Stomach smooth muscle (tissue), 2 donors: ENCODE measurements around the gene SPRR3.
"Not testable (repeated sequence)": the region's sequence is repeated elsewhere in the genome, so short reads cannot be mapped to it uniquely, and the experiment has no call there.

Source experiments
- H3K27ac ChIP-seq: one replicate; pipeline ENCODE4 v1.7.0; 2013; ENCODE audit warnings: mild to moderate bottlenecking, low read length, inconsistent platforms
- H3K27me3 ChIP-seq, 2 donors: one replicate each; pipeline ENCODE4 v1.7.0; 2013; ENCODE audit warnings: low read length in 2 of 2; ENCODE audit not compliant: insufficient read depth in 2 of 2, control insufficient read depth in 1 of 2
- H3K36me3 ChIP-seq, 2 donors: one replicate each; pipeline ENCODE4 v1.7.0; 2013; ENCODE audit warnings: low read length in 2 of 2; ENCODE audit not compliant: control insufficient read depth in 2 of 2, insufficient read depth in 2 of 2
- H3K4me1 ChIP-seq: one replicate; pipeline ENCODE4 v1.7.0; 2013; ENCODE audit warnings: low read length; ENCODE audit not compliant: control insufficient read depth, insufficient read depth
- H3K4me3 ChIP-seq, 2 donors: one replicate each; pipeline ENCODE4 v1.7.0; 2013; ENCODE audit warnings: low read length in 2 of 2
- H3K9ac ChIP-seq, 2 donors: one replicate each; pipeline ENCODE4 v1.7.0; 2013; ENCODE audit warnings: low read length in 2 of 2, mild to moderate bottlenecking in 1 of 2
- H3K9me3 ChIP-seq, 2 donors: one replicate each; pipeline ENCODE4 v1.7.0; 2013; ENCODE audit warnings: low read length in 2 of 2; ENCODE audit not compliant: control insufficient read depth in 2 of 2
- donor health status: healthy.
- donor health status: Pancreatic carcinoma.

Gene SPRR3

GRCh38 chr1:153022340-153022739 lies 20.8 kb downstream of the SPRR3 start:
- H3K9me3 ChIP-seq, H3K4me3 ChIP-seq, H3K27ac ChIP-seq, H3K4me1 ChIP-seq, H3K9ac ChIP-seq, H3K27me3 ChIP-seq, H3K36me3 ChIP-seq: not testable (repeated sequence)

- H3K27ac ChIP-seq: no peak overlapping the region
- no peaks in the 10 kb centered on the region for H3K4me1 ChIP-seq
- H3K4me3 ChIP-seq: no peak overlapping the region
- H3K9me3 ChIP-seq: no peaks in the 10 kb centered on the region
- H3K36me3 ChIP-seq: no peaks in the 10 kb centered on the region
- no peaks in the 10 kb centered on the region for H3K27me3 ChIP-seq
- no peak overlapping the region for H3K9ac ChIP-seq
Observed at GRCh38 chr1:153023109-153023508, 21.6 kb downstream of the SPRR3 start.

- Histone ChIP-seq H3K27ac (no peak overlapping the region), H3K9ac (no peak overlapping the region), H3K36me3 (no peaks in the 10 kb centered on the region), H3K9me3 (no peaks in the 10 kb centered on the region), H3K27me3 (no peaks in the 10 kb centered on the region), H3K4me1 (no peaks in the 10 kb centered on the region), H3K4me3 (no peak overlapping the region)
Observed at GRCh38 chr1:153024413-153024812, 22.9 kb downstream of the SPRR3 start.

GRCh38 chr1:153025797-153026196 lies 24.2 kb downstream of the SPRR3 start:
- Histone ChIP-seq H3K27me3 (no peaks in the 10 kb centered on the region), H3K4me1 (no peaks in the 10 kb centered on the region), H3K4me3 (no peak overlapping the region), H3K36me3 (no peaks in the 10 kb centered on the region), H3K9me3 (no peaks in the 10 kb centered on the region), H3K27ac (no peak overlapping the region), H3K9ac (no peak overlapping the region)

- Histone ChIP-seq H3K9me3 (no peaks in the 10 kb centered on the region), H3K9ac (no peak overlapping the region), H3K36me3 (no peaks in the 10 kb centered on the region)
Observed at GRCh38 chr1:153028766-153029165, 27.2 kb downstream of the SPRR3 start.

GRCh38 chr1:153030895-153031294 lies 29.3 kb downstream of the SPRR3 start, which contains the start of gene SPRR1B:
Gene SPRR1B, plus strand, starts transcription at chr1:153031203. Its CDS starts 1,143 bp downstream, at chr1:153032346.
- no peaks in the 10 kb centered on the region for H3K36me3 ChIP-seq
- no peaks in the 10 kb centered on the region for H3K9me3 ChIP-seq
- no peak within 1 kb of the TSS for H3K9ac ChIP-seq
- no peak within 1 kb of the TSS for H3K4me3 ChIP-seq
- H3K27ac ChIP-seq: no peak within 1 kb of the TSS
- H3K27me3 ChIP-seq: no peaks in the 10 kb centered on the region
- no peaks in the 10 kb centered on the region for H3K4me1 ChIP-seq

More at GRCh38 chr1:153028766-153029165, 27.2 kb downstream of the SPRR3 start:
- Histone ChIP-seq H3K27me3 (no peaks in the 10 kb centered on the region), H3K27ac (no peak overlapping the region), H3K4me1 (no peaks in the 10 kb centered on the region), H3K4me3 (no peak overlapping the region)

GRCh38 chr1:153032073-153032472 lies 30.5 kb downstream of the SPRR3 start:
- Histone ChIP-seq H3K9ac (no peak overlapping the region), H3K27ac (no peak overlapping the region), H3K4me1 (no peaks in the 10 kb centered on the region), H3K36me3 (no peaks in the 10 kb centered on the region), H3K4me3 (no peak overlapping the region), H3K9me3 (no peaks in the 10 kb centered on the region), H3K27me3 (no peaks in the 10 kb centered on the region)

GRCh38 chr1:153032677-153033308 lies 31.2 kb downstream of the SPRR3 start:
- no peak overlapping the region for H3K4me3 ChIP-seq
- no peaks in the 10 kb centered on the region for H3K27me3 ChIP-seq
- no peak overlapping the region for H3K27ac ChIP-seq
- H3K9me3 ChIP-seq: no peaks in the 10 kb centered on the region
- no peak overlapping the region for H3K9ac ChIP-seq
- no peaks in the 10 kb centered on the region for H3K4me1 ChIP-seq
- H3K36me3 ChIP-seq: no peaks in the 10 kb centered on the region

GRCh38 chr1:153035211-153035610 lies 33.7 kb downstream of the SPRR3 start:
- no peak overlapping the region for H3K27ac ChIP-seq
- no peaks in the 10 kb centered on the region for H3K27me3 ChIP-seq
- H3K9ac ChIP-seq: no peak overlapping the region
- H3K9me3 ChIP-seq: no peaks in the 10 kb centered on the region
- no peaks in the 10 kb centered on the region for H3K36me3 ChIP-seq
- no peaks in the 10 kb centered on the region for H3K4me1 ChIP-seq
- H3K4me3 ChIP-seq: no peak overlapping the region

GRCh38 chr1:153040950-153041631 lies 39.5 kb downstream of the SPRR3 start, which contains the start of gene SPRR2D:
Gene SPRR2D, minus strand, starts transcription at chr1:153041120. Its CDS starts 774 bp downstream, at chr1:153040346.
- H3K9me3 ChIP-seq: no peaks in the 10 kb centered on the region
- no peak within 1 kb of the TSS for H3K27ac ChIP-seq
- H3K4me3 ChIP-seq: no peak within 1 kb of the TSS
- no peak within 1 kb of the TSS for H3K9ac ChIP-seq
- no peaks in the 10 kb centered on the region for H3K4me1 ChIP-seq
- H3K27me3 ChIP-seq: no peaks in the 10 kb centered on the region
- no peaks in the 10 kb centered on the region for H3K36me3 ChIP-seq

GRCh38 chr1:153049211-153049610 lies 47.7 kb downstream of the SPRR3 start:
- H3K9ac ChIP-seq: no peak overlapping the region
- no peaks in the 10 kb centered on the region for H3K27me3 ChIP-seq
- no peak overlapping the region for H3K27ac ChIP-seq
- no peaks in the 10 kb centered on the region for H3K9me3 ChIP-seq
- no peaks in the 10 kb centered on the region for H3K36me3 ChIP-seq
- no peaks in the 10 kb centered on the region for H3K4me1 ChIP-seq
- H3K4me3 ChIP-seq: no peak overlapping the region
